ENCODE data around the gene RTRAF.

RTRAF gene

GRCh38 chr14:51989293-51990234 is at the start of gene RTRAF:
TSS of gene RTRAF (plus strand) at chr14:51989546. CDS start at chr14:51989640, 94 bp downstream.
- TF ChIP-seq USF1 (IDR thresholded peaks at IDR 0.05) (no peak), REST (IDR thresholded peaks at IDR 0.05; ENCODE audit: low read depth) (no peak), ZBTB7A (IDR thresholded peaks at IDR 0.05; ENCODE audit: low read depth) (no peak), CREB1 (IDR thresholded peaks at IDR 0.05; ENCODE audit: low read depth) (peak; percentile 87), TCF12 (IDR thresholded peaks at IDR 0.05; ENCODE audit: low read depth) (peak; percentile 65), NFIC (IDR thresholded peaks at IDR 0.05) (no peak), MAX (IDR thresholded peaks at IDR 0.05) (peak; percentile 71)

GRCh38 chr14:51939755-51940301 is 49.5 kb upstream of the RTRAF start:
- no peak for TF ChIP-seq EP300 (IDR thresholded peaks at IDR 0.05; ENCODE audit: borderline replicate concordance)
- TF ChIP-seq CREB1 (IDR thresholded peaks at IDR 0.05; ENCODE audit: low read depth), result no peak
- no peak for TF ChIP-seq MAX (IDR thresholded peaks at IDR 0.05)
- TF ChIP-seq REST (IDR thresholded peaks at IDR 0.05; ENCODE audit: low read depth), result no peak
- no peak for TF ChIP-seq EGR1 (IDR thresholded peaks at IDR 0.05)
- TF ChIP-seq TEAD4 (IDR thresholded peaks at IDR 0.05), result no peak
- no peak for TF ChIP-seq TCF12 (IDR thresholded peaks at IDR 0.05; ENCODE audit: low read depth)
- no peak for TF ChIP-seq NFIC (IDR thresholded peaks at IDR 0.05)
- no peak for TF ChIP-seq ZBTB7A (IDR thresholded peaks at IDR 0.05; ENCODE audit: low read depth)
- TF ChIP-seq FOXM1 (IDR thresholded peaks at IDR 0.05; ENCODE audit: borderline replicate concordance, low read depth), result no peak
- TF ChIP-seq TAF1 (IDR thresholded peaks at IDR 0.05; ENCODE audit: low read depth), result no peak
- TF ChIP-seq RAD21 (IDR thresholded peaks at IDR 0.05; ENCODE audit: low read depth), result no peak
- no peak for TF ChIP-seq USF1 (IDR thresholded peaks at IDR 0.05)
- no peak for TF ChIP-seq CEBPB (IDR thresholded peaks at IDR 0.05)
- no peak for TF ChIP-seq YY1 (IDR thresholded peaks at IDR 0.05; ENCODE audit: low read depth)

- TF ChIP-seq YY1 (IDR thresholded peaks at IDR 0.05; ENCODE audit: low read depth), result no peak
- TF ChIP-seq USF1 (IDR thresholded peaks at IDR 0.05), result no peak
- TF ChIP-seq ZBTB7A (IDR thresholded peaks at IDR 0.05; ENCODE audit: low read depth), result no peak
- no peak for TF ChIP-seq EGR1 (IDR thresholded peaks at IDR 0.05)
- no peak for TF ChIP-seq NFIC (IDR thresholded peaks at IDR 0.05)
- no peak for TF ChIP-seq TAF1 (IDR thresholded peaks at IDR 0.05; ENCODE audit: low read depth)
- TF ChIP-seq TCF12 (IDR thresholded peaks at IDR 0.05; ENCODE audit: low read depth), result no peak
- no peak for TF ChIP-seq EP300 (IDR thresholded peaks at IDR 0.05; ENCODE audit: borderline replicate concordance)
Measured at GRCh38 chr14:51942971-51943370, 46.4 kb upstream of the RTRAF start.

GRCh38 chr14:51950007-51950406 is 39.3 kb upstream of the RTRAF start:
- TF ChIP-seq NFIC (IDR thresholded peaks at IDR 0.05), result no peak
- TF ChIP-seq ZBTB7A (IDR thresholded peaks at IDR 0.05; ENCODE audit: low read depth), result no peak
- no peak for TF ChIP-seq TAF1 (IDR thresholded peaks at IDR 0.05; ENCODE audit: low read depth)
- TF ChIP-seq EP300 (IDR thresholded peaks at IDR 0.05; ENCODE audit: borderline replicate concordance), result no peak
- no peak for TF ChIP-seq EGR1 (IDR thresholded peaks at IDR 0.05)

GRCh38 chr14:51951656-51952055 is 37.7 kb upstream of the RTRAF start:
- TF ChIP-seq ZBTB7A (IDR thresholded peaks at IDR 0.05; ENCODE audit: low read depth) (no peak), RAD21 (IDR thresholded peaks at IDR 0.05; ENCODE audit: low read depth) (no peak), TAF1 (IDR thresholded peaks at IDR 0.05; ENCODE audit: low read depth) (no peak), USF1 (IDR thresholded peaks at IDR 0.05) (no peak), TEAD4 (IDR thresholded peaks at IDR 0.05) (no peak), REST (IDR thresholded peaks at IDR 0.05; ENCODE audit: low read depth) (no peak), EP300 (IDR thresholded peaks at IDR 0.05; ENCODE audit: borderline replicate concordance) (no peak), EGR1 (IDR thresholded peaks at IDR 0.05) (no peak), CREB1 (IDR thresholded peaks at IDR 0.05; ENCODE audit: low read depth) (no peak), NFIC (IDR thresholded peaks at IDR 0.05) (no peak), MAX (IDR thresholded peaks at IDR 0.05) (no peak), CEBPB (IDR thresholded peaks at IDR 0.05) (no peak), YY1 (IDR thresholded peaks at IDR 0.05; ENCODE audit: low read depth) (no peak), FOXM1 (IDR thresholded peaks at IDR 0.05; ENCODE audit: borderline replicate concordance, low read depth) (no peak), TCF12 (IDR thresholded peaks at IDR 0.05; ENCODE audit: low read depth) (no peak)
